Measurements from ENCODE around the gene FMN1. TPM values are rescaled to one million over a fixed set of nuclear protein-coding genes. Genes with fewer than 3 reads are reported as not detected.

The FMN1 gene
- total RNA-seq, 3 donors from 2014 or later: 0.14 to 0.66 (median 0.48) TPM

GRCh38 chr15:32818758-32819447 is 375.6 kb downstream of the FMN1 start:
- DNase-seq (no peak), ATAC-seq (no peak)
- H3K4me3 Mint-ChIP-seq: no peak overlapping the region
- H3K27me3 Mint-ChIP-seq (ENCODE audit: low read depth): peaks cover 7% of the 10 kb centered on the region
- H3K4me1 Mint-ChIP-seq (ENCODE audit: low read depth): no peaks in the 10 kb centered on the region
- no peaks in the 10 kb centered on the region for H3K36me3 Mint-ChIP-seq (ENCODE audit: insufficient read depth)
- H3K9me3 Mint-ChIP-seq: no peaks in the 10 kb centered on the region

- DNase-seq: no peak
- Mint-ChIP-seq H3K36me3 (ENCODE audit: insufficient read depth) (no peaks in the 10 kb centered on the region), H3K4me3 (no peak overlapping the region), H3K9me3 (no peaks in the 10 kb centered on the region), H3K4me1 (ENCODE audit: low read depth) (no peaks in the 10 kb centered on the region), H3K27me3 (ENCODE audit: low read depth) (peaks cover 7% of the 10 kb centered on the region)
- no peak for ATAC-seq
These were observed 376.9 kb downstream of the FMN1 start for GRCh38 chr15:32817577-32817976.

GRCh38 chr15:32807331-32807730 is 387.2 kb downstream of the FMN1 start:
- Mint-ChIP-seq H3K4me3 (no peak overlapping the region), H3K36me3 (ENCODE audit: insufficient read depth) (no peaks in the 10 kb centered on the region), H3K4me1 (ENCODE audit: low read depth) (peaks cover 1% of the 10 kb centered on the region), H3K27me3 (ENCODE audit: low read depth) (peaks cover 4% of the 10 kb centered on the region), H3K9me3 (no peaks in the 10 kb centered on the region)
- DNase-seq: no peak
- ATAC-seq: no peak

GRCh38 chr15:32803631-32804030 is 390.9 kb downstream of the FMN1 start:
- no peak for DNase-seq
- no peaks in the 10 kb centered on the region for H3K36me3 Mint-ChIP-seq (ENCODE audit: insufficient read depth)
- H3K4me3 Mint-ChIP-seq: no peak overlapping the region
- H3K27me3 Mint-ChIP-seq (ENCODE audit: low read depth): peaks cover 2% of the 10 kb centered on the region
- H3K4me1 Mint-ChIP-seq (ENCODE audit: low read depth): peaks cover 1% of the 10 kb centered on the region
- no peaks in the 10 kb centered on the region for H3K9me3 Mint-ChIP-seq
- no peak for ATAC-seq

GRCh38 chr15:32802286-32802936 is 392.1 kb downstream of the FMN1 start:
- peaks cover 2% of the 10 kb centered on the region for H3K27me3 Mint-ChIP-seq (ENCODE audit: low read depth)
- H3K36me3 Mint-ChIP-seq (ENCODE audit: insufficient read depth): no peaks in the 10 kb centered on the region
- H3K9me3 Mint-ChIP-seq: no peaks in the 10 kb centered on the region
- peaks cover 1% of the 10 kb centered on the region for H3K4me1 Mint-ChIP-seq (ENCODE audit: low read depth)
- no peak overlapping the region for H3K4me3 Mint-ChIP-seq
- no peak for DNase-seq
- ATAC-seq: no peak

- Mint-ChIP-seq H3K36me3 (ENCODE audit: insufficient read depth) (no peaks in the 10 kb centered on the region), H3K4me3 (no peak overlapping the region), H3K4me1 (ENCODE audit: low read depth) (peaks cover 1% of the 10 kb centered on the region), H3K27me3 (ENCODE audit: low read depth) (peaks cover 2% of the 10 kb centered on the region), H3K9me3 (no peaks in the 10 kb centered on the region)
- ATAC-seq (no peak), DNase-seq (no peak)
These were observed 394.5 kb downstream of the FMN1 start for GRCh38 chr15:32799936-32800535.

- DNase-seq (no peak), ATAC-seq (no peak)
- H3K4me3 Mint-ChIP-seq: no peak overlapping the region
- no peaks in the 10 kb centered on the region for H3K9me3 Mint-ChIP-seq
- H3K36me3 Mint-ChIP-seq (ENCODE audit: insufficient read depth): no peaks in the 10 kb centered on the region
- peaks cover 2% of the 10 kb centered on the region for H3K27me3 Mint-ChIP-seq (ENCODE audit: low read depth)
- H3K4me1 Mint-ChIP-seq (ENCODE audit: low read depth): no peaks in the 10 kb centered on the region
These were observed 397.7 kb downstream of the FMN1 start for GRCh38 chr15:32796856-32797255.

GRCh38 chr15:32794973-32795372 is 399.5 kb downstream of the FMN1 start:
- Mint-ChIP-seq H3K9me3 (no peaks in the 10 kb centered on the region), H3K27me3 (ENCODE audit: low read depth) (no peaks in the 10 kb centered on the region), H3K4me1 (ENCODE audit: low read depth) (no peaks in the 10 kb centered on the region), H3K4me3 (no peak overlapping the region), H3K36me3 (ENCODE audit: insufficient read depth) (no peaks in the 10 kb centered on the region)
- DNase-seq (no peak), ATAC-seq (no peak)

- no peak for ATAC-seq
- no peak for DNase-seq
- Mint-ChIP-seq H3K27me3 (ENCODE audit: low read depth) (no peaks in the 10 kb centered on the region), H3K36me3 (ENCODE audit: insufficient read depth) (no peaks in the 10 kb centered on the region), H3K9me3 (no peaks in the 10 kb centered on the region), H3K4me3 (no peak overlapping the region), H3K4me1 (ENCODE audit: low read depth) (no peaks in the 10 kb centered on the region)
These were observed 402.1 kb downstream of the FMN1 start for GRCh38 chr15:32792436-32792835.

GRCh38 chr15:32790352-32790999 is 404.0 kb downstream of the FMN1 start:
- no peaks in the 10 kb centered on the region for H3K9me3 Mint-ChIP-seq
- no peak overlapping the region for H3K4me3 Mint-ChIP-seq
- ATAC-seq (no peak), DNase-seq (no peak)
- no peaks in the 10 kb centered on the region for H3K36me3 Mint-ChIP-seq (ENCODE audit: insufficient read depth)
- no peaks in the 10 kb centered on the region for H3K4me1 Mint-ChIP-seq (ENCODE audit: low read depth)
- no peaks in the 10 kb centered on the region for H3K27me3 Mint-ChIP-seq (ENCODE audit: low read depth)

GRCh38 chr15:32787949-32788348 is 406.6 kb downstream of the FMN1 start:
- Mint-ChIP-seq H3K36me3 (ENCODE audit: insufficient read depth) (no peaks in the 10 kb centered on the region), H3K4me1 (ENCODE audit: low read depth) (no peaks in the 10 kb centered on the region), H3K9me3 (no peaks in the 10 kb centered on the region), H3K4me3 (no peak overlapping the region), H3K27me3 (ENCODE audit: low read depth) (no peaks in the 10 kb centered on the region)
- DNase-seq (no peak), ATAC-seq (no peak)

GRCh38 chr15:32786906-32787305 is 407.6 kb downstream of the FMN1 start:
- ATAC-seq (no peak), DNase-seq (no peak)
- Mint-ChIP-seq H3K9me3 (no peaks in the 10 kb centered on the region), H3K36me3 (ENCODE audit: insufficient read depth) (no peaks in the 10 kb centered on the region), H3K4me3 (no peak overlapping the region), H3K27me3 (ENCODE audit: low read depth) (no peaks in the 10 kb centered on the region), H3K4me1 (ENCODE audit: low read depth) (no peaks in the 10 kb centered on the region)

GRCh38 chr15:32784581-32784980 is 409.9 kb downstream of the FMN1 start:
- Mint-ChIP-seq H3K9me3 (no peaks in the 10 kb centered on the region), H3K36me3 (ENCODE audit: insufficient read depth) (no peaks in the 10 kb centered on the region), H3K27me3 (ENCODE audit: low read depth) (peaks cover 2% of the 10 kb centered on the region), H3K4me1 (ENCODE audit: low read depth) (no peaks in the 10 kb centered on the region), H3K4me3 (no peak overlapping the region)
- ATAC-seq (no peak), DNase-seq (no peak)

- DNase-seq: no peak
- no peaks in the 10 kb centered on the region for H3K36me3 Mint-ChIP-seq (ENCODE audit: insufficient read depth)
- H3K4me3 Mint-ChIP-seq: no peak overlapping the region
- no peaks in the 10 kb centered on the region for H3K4me1 Mint-ChIP-seq (ENCODE audit: low read depth)
- peaks cover 2% of the 10 kb centered on the region for H3K27me3 Mint-ChIP-seq (ENCODE audit: low read depth)
- ATAC-seq: no peak
- no peaks in the 10 kb centered on the region for H3K9me3 Mint-ChIP-seq
These were observed 412.7 kb downstream of the FMN1 start for GRCh38 chr15:32781781-32782180.
